OCI-M2 (cell line): ENCODE measurements around the gene LCTL.
A peak's percentile ranks its signal among the peaks of the same experiment; 100 is the strongest.

Source experiments
- DNase-seq: peaks from one replicate; lab custom pipeline; 2025; ENCODE audit not compliant: unreplicated experiment; lab: John Stamatoyannopoulos, UW

LCTL gene, protein sequence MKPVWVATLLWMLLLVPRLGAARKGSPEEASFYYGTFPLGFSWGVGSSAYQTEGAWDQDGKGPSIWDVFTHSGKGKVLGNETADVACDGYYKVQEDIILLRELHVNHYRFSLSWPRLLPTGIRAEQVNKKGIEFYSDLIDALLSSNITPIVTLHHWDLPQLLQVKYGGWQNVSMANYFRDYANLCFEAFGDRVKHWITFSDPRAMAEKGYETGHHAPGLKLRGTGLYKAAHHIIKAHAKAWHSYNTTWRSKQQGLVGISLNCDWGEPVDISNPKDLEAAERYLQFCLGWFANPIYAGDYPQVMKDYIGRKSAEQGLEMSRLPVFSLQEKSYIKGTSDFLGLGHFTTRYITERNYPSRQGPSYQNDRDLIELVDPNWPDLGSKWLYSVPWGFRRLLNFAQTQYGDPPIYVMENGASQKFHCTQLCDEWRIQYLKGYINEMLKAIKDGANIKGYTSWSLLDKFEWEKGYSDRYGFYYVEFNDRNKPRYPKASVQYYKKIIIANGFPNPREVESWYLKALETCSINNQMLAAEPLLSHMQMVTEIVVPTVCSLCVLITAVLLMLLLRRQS

GRCh38 chr15:66565741-66566144 lies at the start of gene LCTL:
Gene LCTL, minus strand, starts transcription at chr15:66565998. Its CDS starts 633 bp downstream, at chr15:66565365.
- DNase-seq = no peak

DNA sequence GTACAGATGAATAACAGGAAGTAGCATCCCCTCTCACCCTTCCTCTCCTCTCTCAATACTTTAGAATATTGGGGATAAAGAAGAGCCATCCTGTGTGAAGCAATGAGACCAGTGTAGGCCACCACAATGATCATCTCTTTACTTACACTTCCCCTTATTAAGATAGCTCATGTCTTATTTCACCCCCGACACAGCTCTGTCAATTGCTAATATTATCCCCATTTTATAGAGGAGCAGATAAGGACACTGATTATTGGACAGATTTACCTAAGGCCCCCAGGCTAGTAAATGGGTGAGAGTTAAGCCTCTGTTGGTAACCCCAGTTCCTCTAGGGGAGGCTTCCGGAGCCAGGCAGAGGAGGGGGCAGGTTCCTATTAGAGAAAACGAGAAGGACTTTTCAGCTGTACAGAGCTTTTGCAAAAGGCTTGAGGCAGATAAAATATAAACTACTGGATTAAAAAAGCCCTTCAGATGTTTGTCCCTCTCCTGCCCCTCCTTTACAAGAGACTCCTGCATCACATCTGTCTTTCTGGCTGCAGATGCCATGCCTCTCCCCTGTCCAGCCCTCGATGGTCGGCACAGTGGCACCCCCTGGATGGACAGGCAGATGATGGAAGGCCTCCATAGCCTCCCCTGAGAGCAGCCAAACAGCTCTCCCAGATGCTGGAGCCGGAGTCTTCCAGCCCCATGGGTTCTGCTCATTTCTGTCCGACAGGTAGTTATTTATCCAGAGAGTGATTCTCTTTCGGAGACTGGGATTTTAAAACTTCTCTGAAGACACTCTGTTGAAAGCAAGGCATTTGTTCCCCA lies 49.4 kb upstream of the LCTL start:
- no peak for DNase-seq

DNA sequence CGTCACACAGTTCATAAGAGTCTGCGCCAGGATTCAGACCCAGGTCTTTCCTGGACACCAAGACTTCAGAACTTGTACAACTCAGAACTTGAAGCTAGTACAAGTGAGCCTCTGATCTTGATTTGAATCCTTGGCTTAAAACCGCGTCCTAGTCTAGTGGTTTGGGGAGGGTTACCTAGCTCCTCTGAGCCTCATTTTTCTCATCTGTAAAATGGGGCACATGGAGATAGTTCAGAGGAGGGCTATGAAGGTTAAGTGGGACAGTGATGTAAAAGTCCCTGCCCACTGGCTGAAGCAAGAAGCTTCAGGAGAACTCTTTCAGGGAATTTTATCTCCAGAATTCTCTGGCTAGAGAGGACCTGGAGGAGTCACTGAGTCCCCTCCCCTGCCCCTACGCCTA lies 48.7 kb upstream of the LCTL start:
- DNase-seq = no peak

- DNase-seq = no peak
These were observed 47.9 kb upstream of the LCTL start for GRCh38 chr15:66613743-66614142.

DNA sequence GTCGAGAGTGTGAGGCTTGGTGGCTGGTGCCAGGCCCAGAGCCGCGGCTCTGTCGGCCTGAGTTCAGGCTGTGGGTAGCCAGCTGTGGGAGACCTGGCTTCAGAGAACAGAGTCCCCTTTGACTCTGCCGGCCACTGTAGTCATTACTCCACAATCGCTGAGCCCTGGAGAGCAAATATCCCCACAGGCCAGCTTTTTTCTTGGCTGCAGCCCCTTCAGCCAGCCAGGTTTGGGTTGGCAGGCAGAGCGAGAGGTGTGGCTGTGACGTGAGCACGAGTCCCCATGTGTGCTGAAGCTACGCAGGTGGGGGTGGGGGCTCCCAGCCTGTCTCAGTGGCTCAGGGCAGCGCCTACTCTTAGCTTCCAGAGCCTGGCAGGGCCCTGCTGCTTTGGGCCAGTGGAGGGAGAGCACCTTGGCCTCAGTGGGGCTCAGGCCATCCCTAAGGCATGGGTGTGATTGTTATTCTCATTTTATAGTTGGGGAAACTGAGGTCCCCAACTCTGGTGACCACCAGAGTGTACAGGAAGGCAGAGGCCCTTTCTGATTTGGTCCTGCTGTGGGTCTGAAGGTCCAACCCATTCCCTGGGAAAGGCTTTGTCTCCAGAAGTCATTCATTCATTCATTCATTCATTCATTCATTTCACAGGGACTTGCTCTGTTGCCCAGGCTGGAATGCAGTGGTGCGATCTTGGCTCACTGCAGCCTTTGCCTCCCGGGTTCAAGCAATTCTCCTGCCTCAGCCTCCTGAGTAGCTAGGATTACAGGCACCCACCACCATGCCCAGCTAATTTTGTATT lies 45.7 kb upstream of the LCTL start:
- DNase-seq = no peak

- DNase-seq = no peak
These were observed 44.1 kb upstream of the LCTL start for GRCh38 chr15:66609876-66610275.

- no peak for DNase-seq
These were observed 43.1 kb upstream of the LCTL start for GRCh38 chr15:66608881-66609280.

DNA sequence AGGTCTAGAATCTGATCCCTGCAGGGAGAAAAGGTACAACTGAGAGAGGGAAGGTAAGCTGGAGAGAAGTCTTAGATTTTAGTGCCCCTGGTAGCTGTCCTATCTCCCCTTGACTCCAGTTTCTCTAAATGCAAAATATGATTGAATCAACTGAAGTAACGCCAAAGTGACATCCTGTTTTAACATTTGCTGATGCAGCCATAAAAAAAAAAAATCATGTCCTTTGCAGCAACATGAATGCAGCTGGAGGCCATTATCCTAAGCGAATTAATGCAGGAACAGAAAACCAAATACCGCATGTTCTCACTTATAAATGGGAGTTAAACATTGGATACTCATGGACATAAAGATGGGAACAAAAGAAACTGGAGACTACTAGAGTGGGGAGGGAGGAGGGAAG lies 42.4 kb upstream of the LCTL start:
- DNase-seq = no peak

- DNase-seq = peak; percentile 24
These were observed 37.7 kb upstream of the LCTL start for GRCh38 chr15:66603301-66604179.

- DNase-seq = no peak
These were observed 35.7 kb upstream of the LCTL start for GRCh38 chr15:66601521-66601920.

DNA sequence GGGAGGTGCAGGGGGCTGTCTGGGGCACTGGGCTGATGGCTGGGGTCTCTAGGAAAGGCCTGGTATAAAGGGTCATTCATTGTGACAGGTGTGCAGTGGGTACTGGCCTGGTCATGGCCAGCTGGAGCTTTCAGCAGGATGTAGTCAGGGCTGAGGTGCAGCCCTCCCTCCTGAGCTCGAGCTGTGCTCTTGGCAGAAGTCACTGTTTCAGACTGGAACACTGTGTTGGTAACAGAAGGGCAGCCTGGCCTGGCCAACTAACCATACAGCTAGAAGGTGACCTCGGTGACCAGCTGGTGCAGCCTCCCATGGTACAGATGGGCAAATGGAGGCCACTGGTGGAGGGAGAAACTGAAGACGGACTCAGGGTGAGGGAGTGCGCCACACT lies 34.4 kb upstream of the LCTL start:
- DNase-seq = no peak

DNA sequence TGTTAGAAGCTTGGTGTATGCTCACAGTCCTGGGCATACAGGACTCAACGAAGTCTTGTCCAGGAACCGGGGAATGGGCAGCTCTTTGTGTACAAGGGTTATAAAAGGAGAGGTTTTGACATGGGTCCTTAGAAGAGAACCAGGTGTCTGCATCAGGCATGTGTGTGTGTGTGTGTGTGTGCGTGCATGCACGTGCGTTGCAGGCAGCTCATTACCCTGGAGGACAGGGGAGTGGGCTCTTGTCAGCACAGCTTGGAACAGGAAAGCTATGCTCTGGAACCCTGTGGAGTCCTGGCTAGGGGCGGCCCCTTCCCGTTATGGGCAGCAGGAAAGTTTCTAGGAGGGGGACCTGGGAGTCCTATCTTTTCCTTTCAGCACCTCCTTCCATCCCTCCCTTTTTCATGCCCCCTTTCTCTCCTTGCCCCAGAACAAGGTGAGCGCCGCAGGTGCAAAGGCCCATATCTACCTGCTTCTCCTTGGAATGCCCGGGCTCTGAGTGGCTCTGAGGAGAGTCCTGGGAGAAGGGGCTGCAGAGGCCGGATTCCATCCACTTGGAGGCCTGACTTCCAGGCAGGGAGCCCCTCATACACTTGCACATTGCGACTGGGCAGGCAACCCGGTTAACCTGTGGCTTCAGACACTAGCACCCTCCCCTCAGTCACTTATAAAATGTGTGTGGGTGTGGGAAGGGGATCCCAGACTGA lies 33.9 kb upstream of the LCTL start:
- DNase-seq = no peak

GRCh38 chr15:66598095-66598815 lies 32.5 kb upstream of the LCTL start:
- DNase-seq = no peak

- no peak for DNase-seq
These were observed 30.2 kb upstream of the LCTL start for GRCh38 chr15:66595931-66596545.

DNA sequence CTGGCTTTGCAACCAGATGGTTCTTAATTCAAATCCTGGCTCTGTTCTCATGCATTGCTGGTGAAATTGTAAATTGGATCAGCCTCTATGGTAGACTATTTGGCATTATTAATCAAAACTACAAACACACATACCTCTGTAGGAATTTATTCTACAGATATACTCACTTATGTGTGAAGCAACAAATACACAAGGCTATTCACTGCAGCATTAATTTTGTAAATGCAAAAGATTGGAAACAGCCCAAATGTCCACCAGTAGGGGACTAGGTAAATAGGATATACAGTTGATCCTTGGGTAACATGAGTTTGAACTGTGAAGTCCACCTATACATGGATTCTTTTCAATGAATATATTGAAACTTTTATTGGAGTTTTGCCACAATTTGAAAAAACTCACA lies 29.5 kb upstream of the LCTL start:
- DNase-seq = no peak

GRCh38 chr15:66594836-66595235 lies 29.0 kb upstream of the LCTL start:
- no peak for DNase-seq

DNA sequence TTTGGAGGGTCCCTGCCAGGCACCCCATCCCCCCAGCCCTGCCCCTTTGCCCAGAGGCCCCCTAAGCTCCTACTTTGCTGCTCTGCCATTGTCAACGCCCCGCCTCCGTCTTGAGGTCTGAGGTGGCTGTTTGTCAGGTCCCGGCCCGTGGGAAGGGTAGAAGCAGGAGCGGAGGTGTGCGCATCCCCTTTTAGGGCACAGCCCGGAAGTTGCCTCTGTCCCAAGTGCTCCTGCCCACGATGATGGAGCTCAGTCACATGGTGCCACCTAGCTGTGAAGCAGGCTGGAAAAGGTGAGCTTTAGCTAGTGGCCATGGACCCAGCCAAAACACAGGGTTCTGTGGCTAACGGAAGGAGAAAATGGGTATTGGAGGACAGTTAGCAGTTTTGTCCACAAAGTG lies 28.5 kb upstream of the LCTL start:
- no peak for DNase-seq

- no peak for DNase-seq
These were observed 27.5 kb upstream of the LCTL start for GRCh38 chr15:66593219-66593780.
